A673 (cell line): ENCODE measurements around the gene DOK1.

Source experiments
- CTCF ChIP-seq: fragments of 300-800, 200-600 bp; sonication (generic); conservative IDR thresholded peaks from 2 replicates; pipeline ENCODE4 v1.5.1; 2017; ENCODE audit warnings: low read depth, mild to moderate bottlenecking, antibody characterized with exemption, low read length, moderate library complexity, mixed read lengths
- EZH2 ChIP-seq: fragments of 200-600 bp; sonication (generic); IDR thresholded peaks from 2 replicates; pipeline ENCODE4 v1.6.1; 2017; ENCODE audit warnings: borderline replicate concordance, low read depth, mild to moderate bottlenecking, mixed read lengths, antibody characterized with exemption, low read length; ENCODE audit not compliant: poor library complexity, severe bottlenecking

GRCh38 chr2:74529357-74530238 is 24.9 kb upstream of the DOK1 start, which contains the start of the genes AUP1 and HTRA2:
- no peak for TF ChIP-seq CTCF
- TF ChIP-seq EZH2 = no peak
